AG08396 (cell line): ENCODE measurements around the gene HSPA12A.

ENCODE experiments used
- DNase-seq: peaks from one replicate; pipeline ENCODE4 v3.0.0; 2012; ENCODE audit warnings: low spot score, mixed read lengths

Gene HSPA12A, protein sequence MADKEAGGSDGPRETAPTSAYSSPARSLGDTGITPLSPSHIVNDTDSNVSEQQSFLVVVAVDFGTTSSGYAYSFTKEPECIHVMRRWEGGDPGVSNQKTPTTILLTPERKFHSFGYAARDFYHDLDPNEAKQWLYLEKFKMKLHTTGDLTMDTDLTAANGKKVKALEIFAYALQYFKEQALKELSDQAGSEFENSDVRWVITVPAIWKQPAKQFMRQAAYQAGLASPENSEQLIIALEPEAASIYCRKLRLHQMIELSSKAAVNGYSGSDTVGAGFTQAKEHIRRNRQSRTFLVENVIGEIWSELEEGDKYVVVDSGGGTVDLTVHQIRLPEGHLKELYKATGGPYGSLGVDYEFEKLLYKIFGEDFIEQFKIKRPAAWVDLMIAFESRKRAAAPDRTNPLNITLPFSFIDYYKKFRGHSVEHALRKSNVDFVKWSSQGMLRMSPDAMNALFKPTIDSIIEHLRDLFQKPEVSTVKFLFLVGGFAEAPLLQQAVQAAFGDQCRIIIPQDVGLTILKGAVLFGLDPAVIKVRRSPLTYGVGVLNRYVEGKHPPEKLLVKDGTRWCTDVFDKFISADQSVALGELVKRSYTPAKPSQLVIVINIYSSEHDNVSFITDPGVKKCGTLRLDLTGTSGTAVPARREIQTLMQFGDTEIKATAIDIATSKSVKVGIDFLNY

DNA sequence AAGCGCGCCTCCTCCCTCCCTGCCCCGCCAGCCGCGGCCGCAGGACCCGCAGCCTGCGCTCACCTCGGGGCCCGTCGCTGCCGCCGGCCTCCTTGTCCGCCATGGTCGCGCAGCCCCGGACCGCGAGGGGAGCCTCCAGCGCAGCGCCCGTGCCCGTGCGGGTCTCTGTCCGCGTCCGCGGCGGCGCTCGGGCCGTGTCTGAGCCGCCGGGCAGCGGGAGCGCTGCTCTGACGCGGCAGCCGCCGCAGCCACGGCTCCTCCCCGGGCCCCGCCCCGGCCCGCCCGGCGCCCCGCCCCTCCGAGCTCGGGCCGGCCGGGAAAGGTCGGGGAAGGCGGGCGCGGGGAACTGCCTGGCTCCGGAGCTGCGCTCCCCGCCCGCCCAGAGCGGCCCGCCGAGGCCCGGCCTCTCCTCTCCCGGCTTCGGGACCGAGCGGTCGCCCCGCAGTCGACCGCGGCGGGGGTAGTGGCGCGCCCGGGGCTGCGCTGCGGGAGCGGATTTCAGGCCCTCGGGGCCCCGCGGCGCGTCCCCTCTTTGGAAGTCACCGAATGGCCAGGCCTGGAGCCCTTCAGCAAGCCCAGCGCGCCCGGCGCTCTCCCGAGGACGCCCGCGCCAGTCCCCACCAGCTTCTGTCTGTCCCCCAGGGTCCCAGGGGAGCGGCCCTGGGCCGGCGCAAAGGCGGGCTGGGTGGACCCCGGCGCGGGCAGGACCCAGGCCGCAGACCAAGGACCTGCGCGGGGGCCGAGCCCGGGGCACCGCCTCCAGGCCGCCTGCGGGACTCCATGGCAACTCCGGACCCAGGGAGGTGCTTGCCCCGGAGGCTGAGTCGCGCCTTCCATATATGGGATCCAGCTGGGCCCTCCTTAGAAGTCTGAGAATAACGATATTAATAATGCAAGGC lies at the start of gene HSPA12A:
Gene HSPA12A (minus strand): TSS at position 200 of the 899 bp plus-strand sequence. CDS start 97 bp downstream, at position 103.
- peak; percentile 95 for DNase-seq

DNA sequence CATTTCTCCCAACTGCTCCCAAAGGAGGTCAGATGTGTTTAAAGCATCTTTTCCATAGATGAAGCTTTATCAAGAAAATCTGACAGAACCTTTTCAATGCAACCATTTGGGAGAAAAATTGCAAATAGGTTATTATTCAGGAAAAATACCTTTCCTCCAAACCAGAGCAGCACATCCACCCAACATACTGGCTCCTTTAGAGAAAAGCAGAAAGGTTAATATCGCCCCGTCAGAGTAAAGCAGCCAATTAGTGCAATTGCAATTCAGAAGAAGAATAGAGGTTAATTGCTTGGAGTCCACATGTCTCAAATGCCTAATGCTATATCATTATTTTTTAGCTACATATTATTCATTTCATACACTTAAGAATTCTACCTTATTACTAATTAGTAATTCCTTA lies 48.9 kb upstream of the HSPA12A start:
- no peak for DNase-seq

DNA sequence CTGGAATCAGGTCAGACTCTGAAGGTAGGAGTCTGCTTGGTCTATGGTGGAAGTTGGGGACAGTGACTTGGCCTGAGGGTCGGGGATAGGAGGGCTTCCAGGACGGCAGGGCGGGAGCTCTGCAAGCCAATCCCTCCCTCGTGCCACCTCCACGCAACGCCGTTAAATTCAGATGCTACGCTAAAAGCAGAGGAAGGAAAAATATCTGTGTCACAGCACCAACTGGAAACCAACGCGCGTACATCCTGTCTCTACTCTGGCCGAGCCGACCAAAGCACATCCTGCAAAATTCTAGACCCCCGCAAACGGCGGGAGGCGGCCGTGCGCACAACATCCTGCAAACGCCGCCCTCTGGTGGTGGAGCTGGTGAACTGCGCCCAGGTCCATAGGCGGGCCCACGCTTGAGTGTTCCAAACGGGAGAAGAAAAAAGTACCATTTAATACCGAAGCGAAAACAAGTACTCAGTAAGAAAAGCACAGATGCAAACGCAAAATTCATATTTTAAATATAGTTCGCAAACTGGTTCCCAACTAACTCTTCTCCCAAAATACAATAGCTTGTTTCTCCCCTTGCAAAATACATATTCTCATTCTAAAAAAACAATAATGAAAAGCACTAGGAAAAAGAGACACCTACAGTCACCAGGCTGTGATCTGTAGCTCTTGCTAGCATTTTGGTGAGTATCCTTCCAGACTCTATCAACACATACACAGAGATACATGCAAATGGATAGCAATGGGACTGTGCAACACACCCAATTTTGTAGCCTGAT lies 45.7 kb upstream of the HSPA12A start:
- DNase-seq, result peak; percentile 74

DNA sequence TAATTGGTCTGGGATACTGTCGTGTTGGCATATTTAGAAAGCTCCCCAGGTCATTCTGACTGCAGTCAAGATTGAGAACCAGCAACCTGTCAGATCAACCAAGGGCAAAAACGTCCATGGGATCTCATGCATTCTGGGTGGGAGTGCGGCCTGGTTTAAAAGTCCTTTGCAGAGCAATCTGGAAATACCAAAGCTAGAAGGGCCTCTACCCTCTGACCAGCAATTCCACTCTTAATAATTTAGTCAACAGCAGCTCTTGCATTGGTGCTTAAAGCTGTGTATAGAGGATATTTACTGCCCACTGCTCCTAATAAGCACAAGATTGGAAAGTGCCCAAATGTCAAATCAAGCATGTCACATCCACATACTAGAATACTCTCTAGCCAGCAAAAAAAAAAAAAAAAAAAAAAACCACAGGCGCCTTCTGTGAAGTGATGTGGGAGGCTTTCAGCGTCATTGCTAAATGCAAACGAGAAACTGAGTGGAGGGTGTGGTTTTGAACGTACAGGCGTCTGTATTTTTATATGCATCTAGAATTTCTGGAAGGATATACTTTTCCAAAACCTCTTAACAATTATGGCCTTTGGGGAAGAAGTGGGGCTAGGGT lies 44.8 kb upstream of the HSPA12A start:
- no peak for DNase-seq

DNA sequence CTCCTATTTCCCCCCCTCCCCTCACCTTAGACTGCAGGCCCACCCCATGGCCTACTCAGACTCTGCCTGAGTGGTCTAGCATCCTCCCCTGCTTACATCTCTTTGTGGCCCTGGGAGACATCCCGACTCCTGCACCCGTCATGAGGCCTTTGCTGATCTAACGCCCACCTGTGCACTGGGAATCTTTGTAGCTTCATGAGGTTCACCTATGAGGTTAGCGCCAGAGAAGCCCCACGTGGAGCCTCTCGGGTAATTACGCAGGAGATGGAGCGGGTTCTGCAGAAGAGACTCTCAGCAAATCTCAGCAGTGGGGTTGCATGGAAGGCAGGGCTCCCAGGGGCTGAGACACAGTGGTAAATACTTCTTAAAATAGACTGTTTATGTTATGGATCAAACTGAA lies 43.5 kb upstream of the HSPA12A start:
- no peak for DNase-seq

DNA sequence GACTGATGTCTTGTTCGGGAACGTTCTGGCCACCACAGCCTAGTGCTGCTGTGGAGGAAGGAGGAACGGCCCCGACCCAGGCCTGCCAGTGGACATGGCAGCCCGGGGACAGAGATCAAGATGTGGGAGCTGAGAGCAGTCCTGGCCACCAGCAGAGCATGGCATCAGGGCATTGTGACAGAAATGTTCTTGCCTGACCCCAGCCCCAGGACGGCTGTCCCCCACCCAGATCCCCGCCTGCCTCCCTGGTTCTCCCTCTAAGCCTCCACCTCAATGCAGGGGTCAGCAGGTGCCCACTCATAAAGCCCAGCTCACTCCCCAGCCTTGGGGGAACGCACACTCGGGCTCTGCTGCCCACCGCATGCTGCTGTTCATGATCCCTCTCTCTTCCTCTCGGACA lies 42.9 kb upstream of the HSPA12A start:
- no peak for DNase-seq

DNA sequence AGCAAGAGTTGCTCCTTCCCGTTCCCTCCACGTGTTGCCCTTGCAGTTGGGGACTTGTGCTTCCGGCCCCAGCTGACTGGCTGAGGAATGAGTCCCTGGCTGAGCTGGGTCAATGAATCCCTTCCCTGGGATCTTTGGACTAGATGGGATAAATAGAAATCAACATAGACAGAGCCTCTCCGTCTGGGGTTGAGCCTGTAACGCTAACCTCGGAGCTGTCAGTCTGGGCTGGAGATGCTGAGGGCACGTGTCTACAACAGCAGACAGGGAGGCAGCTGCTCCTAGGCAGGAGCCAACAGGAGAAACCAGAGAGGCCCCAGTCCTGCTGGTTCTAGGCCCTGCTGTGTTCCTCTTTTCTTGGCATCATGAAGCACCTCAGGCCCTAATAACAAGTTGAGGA lies 42.3 kb upstream of the HSPA12A start:
- DNase-seq, result no peak

DNA sequence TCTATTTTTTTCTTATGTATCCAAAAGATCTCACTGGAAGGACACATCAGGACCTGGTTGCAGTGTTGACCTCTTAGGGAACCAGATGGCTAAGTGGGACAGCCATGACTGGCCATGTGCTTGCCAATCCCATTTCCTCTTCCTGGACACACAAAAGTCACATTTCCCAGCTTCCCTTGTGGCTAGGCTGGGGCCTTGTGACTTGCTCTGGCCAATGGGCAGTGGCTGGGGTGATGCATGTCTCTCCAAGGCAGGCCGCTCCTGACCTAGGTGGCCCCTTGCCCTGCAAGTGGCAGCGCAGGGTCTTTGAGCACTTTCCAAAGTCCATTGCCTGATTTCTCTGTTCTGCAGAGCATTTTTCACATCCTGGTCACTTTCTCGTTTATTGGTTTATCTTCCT lies 41.7 kb upstream of the HSPA12A start:
- no peak for DNase-seq

DNA sequence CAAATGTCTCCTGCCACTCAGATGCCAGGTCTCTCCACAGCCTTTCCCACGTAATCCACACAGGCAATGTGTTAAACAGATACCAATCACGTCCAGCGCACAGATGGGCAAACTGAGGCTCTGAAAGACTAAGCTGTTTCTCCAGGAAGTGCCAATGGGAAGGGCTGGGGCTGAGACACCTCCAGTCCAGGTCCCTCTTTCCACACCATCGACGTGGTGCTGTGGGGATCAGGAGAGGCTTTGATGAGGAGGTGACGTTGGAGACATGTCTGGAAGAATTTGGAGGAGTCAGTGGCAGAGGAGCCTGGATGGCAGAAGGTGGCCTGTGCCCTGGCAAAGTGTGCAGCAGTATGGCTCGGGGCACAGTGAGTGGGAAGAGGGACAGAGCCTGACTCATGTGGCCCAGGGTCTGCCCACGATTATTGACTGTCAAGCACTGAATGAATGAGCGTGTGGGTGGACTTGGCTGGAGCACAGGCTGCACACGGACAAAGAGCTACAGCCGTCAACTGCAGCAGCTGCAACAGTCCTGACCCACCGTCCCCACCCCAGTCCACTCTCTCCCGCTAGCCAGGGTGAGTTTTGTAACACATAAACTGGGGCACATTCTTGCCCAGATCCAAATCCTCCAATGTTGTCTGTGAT lies 40.8 kb upstream of the HSPA12A start:
- no peak for DNase-seq

DNA sequence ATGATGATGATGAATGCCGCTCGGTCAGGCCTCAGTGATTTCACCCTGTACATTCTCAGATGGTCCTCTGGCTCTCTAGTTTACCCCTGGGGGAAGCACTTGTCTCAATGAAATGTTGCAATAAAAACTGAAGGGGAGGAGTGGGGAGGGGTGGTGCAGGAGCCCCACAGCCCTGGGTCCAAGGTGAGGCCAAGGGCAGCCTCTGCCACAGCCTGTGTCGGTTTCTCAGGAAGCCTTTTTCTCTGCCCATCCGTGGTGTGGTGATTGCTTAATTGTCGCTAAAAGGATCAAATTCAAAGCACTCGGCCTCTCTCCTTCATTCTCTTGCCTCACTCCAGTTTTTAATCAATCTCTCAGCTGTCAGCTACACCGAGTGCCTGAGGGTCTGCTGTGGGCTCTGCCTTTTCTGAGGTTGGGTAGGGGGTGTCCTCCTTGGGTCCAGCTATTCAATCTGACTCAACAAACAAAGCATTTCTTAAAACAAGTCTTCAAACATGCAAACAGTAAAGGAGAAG lies 39.1 kb upstream of the HSPA12A start:
- DNase-seq, result no peak

DNA sequence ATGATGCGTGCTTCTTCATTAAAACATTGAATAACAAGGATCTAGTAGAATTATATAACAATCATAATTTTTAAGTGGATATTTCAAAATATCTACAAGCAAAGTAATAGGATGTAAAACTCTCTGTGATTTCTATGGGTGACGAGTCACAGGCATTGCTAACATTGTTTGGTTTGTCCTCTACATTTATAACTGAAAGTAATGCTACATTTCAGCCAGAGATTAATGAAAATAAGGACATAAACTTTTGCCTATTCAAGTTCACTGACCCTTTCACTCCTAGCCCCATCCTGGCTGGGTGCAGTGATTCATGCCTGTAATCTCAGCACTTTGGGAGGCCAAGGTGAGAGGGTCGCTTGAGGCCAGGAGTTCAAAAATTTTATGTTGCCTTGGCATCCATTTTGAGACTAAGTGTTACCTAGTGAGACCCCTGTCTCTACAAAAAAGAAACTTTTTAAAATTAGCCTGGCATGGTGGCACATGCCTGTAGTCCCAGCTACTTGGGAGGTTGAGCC lies 38.4 kb upstream of the HSPA12A start:
- no peak for DNase-seq

DNA sequence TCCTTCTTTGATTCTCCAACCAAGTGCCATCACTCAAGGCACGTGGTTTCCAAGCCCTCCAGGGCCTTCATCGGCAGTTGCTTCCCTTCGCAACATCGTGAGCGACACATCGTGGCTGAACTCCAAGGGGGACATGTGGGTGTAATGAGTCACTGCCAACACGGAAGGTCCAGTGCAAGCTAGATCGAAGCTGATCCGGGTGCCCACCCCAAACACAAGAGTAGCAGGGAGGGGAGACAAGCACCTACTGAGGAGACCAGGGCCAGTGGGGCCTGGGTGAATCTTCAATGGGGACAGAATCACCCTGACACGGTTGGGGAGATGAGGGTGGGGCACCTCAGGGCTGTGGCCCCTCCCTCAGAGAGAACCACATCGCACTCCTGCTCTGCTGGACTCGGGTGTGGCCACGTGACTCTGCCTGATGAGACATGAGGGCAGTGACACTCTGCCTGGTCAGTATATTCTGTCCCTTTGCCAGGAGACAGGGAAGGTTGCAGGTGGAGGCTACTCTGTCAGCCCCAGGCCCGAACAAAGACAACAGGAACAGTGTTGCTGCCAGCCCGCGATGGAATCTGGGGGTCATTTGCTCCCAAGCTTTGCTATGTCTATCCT lies 36.8 kb upstream of the HSPA12A start:
- no peak for DNase-seq

DNA sequence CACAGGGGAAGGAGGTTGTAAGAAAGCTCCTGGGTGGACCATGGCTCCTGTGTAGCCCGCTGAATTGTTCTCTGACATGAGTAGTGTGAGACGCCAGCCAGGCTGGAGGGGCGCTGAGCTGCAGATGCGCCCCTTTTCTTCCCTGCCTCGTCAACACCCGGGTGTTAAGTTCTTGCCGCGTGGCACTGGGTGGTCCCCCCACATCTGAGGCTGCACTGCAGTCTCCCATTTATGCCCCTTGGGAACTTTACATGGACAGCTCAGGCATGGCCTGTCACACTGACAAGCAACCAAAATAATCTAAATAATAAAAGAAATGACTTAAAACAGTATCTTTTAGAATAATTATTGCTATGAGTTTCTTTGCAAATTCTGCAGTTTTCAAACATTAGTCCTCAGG lies 34.6 kb upstream of the HSPA12A start:
- no peak for DNase-seq

DNA sequence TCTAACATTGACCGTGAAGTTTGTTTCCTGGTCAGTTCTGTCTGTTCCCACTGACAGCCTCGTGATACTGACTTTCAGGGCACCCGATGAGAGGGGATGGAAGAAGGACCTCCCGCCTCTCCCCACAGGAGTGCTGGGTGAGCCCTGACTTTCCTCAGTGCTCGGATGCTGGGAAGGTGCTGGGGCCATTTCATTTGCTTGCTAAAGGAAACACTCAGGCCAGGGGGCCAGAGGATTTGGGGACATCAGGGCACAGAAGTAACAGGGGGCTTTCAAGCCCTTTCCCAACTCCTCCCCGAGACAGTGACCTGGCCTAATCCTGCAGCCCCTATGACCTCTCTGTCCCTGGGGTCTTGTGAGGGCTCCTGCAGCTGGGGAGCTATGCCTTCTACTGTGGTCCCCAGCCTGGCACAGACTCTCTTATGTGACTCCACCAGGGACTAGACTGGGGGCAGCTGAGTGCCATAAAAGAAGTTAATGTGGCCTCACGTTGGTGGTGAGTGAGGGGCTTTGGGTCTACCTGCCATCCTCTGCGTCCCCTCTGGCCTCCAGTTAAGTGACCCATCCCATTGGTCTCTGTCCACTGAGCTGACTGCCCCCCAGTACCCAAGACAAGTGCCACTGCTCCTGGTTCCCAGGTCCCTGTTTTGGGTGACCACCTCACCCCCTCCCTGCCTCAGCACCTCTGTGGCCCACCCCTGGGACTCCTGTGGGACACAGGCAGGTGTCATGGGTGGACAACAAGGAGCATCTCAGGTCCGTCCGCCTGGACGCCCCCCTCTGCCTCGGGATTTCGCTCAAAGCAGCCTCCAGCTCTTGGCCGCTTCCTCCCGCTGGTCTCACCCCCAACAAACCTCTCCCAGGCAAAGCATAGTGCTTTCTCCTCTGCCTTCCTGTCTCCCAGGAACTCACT lies 33.4 kb upstream of the HSPA12A start:
- no peak for DNase-seq

DNA sequence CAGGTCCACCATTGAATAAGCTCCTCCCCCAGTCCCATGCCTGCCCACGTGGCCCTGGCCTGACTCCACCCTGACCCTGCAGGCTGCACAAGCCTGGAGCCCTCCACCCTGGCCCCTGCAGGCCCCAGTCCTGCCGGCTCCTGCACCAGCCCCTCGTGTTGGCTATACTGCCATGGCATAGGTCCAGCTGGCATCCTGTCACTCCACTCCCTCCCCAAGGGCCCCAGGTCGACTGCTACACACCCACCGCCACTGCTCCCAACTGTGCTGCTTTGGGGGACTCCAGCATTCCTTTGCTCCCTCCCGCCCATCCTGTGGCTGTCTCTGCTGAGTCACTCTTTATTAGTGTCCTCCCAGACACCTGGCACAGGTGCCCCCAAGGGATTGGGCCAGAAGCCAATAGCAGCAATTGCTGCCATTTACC lies 32.4 kb upstream of the HSPA12A start:
- DNase-seq, result no peak

DNA sequence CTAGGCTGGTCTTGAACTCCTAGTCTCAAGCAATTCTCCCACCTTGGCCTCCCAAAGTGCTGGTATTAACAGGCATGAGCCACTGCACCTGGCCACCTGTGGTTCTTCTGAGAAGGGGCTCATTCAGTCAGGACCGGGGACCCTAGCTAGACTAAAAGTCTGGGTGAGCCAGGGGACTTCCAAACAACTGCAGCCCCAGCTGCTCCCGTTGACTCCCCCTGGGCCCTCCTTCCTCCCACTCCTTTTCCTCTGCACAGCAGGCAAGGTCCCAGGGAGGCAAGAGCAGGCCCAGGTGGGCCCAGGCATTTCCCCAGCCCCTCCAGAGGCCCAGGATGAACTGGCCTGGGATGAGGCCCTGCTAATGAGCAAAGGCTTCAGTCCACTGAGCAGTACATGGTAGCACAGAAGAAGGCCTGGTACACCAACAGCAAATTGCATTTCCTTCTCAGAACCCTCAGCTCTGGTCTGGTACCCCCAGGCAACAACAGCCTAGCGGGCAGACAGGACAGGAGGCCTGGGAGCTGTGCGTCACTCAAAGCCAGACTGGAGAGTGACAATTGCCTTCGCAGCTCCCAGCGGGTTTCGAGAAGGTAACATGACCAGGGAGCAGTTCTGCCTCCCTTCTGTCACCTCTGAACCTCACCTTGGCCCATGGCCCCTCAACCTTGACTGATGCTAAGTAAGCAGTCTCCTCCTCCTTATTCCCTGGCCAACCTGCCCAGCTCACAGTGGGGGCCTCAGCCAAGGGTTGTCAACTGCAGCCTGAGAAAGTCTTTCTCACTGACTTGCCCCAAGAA lies 30.7 kb upstream of the HSPA12A start:
- DNase-seq, result no peak

DNA sequence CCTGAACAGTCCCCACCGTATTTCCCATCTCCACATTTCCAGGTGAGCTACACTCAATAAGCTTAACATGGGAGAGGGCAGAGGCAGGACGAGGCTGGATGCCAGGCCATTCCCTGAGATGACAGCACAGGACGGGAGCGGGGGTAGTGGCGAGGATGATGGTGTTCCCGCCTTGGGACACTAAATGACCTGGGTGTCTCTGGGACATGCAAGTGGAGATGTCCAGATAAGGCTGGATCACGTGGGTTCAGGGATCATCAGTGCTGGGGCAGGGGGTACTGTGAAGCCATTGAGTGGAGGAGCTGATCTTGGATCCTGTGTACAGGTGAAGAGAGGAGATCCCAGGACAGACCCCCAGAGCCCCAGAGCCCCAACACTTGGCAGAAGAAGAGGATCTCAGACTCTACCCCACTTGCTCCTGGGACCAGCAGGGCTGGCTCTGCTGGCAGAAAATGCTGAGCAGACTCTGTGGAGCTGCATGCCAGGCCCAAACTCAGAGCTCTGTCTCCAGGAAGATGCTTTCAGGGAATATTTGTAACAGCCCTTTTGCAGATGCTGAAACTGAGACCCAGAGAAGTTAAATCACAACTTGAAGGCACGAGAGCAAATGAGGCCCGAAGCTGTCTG lies 29.7 kb upstream of the HSPA12A start:
- no peak for DNase-seq
